SK-N-SH (cell line): Measurements from ENCODE around the gene COL23A1.

Experiments used
- CTCF ChIP-seq: fragments of 200-600 bp; sonication (generic); IDR thresholded peaks from 2 replicates; pipeline ENCODE4 v1.6.1; 2017; ENCODE audit warnings: antibody characterized with exemption, mild to moderate bottlenecking, moderate library complexity
- EP300 ChIP-seq, 2 experiments: IDR thresholded peaks; 2 replicates each; pipeline versions ENCODE4 v1.4.0 to v1.6.1; 2012; ENCODE audit warnings: borderline replicate concordance in 1 of 2, low read depth in 1 of 2, low read length in 1 of 2
- POLR2AphosphoS5 ChIP-seq: IDR thresholded peaks from 2 replicates; pipeline ENCODE4 v1.6.1; 2012; ENCODE audit warnings: low read depth, low read length
- RAD21 ChIP-seq: IDR thresholded peaks from 2 replicates; pipeline ENCODE4 v1.6.1; 2012; ENCODE audit warnings: mild to moderate bottlenecking, low read length
- RFX5 ChIP-seq: IDR thresholded peaks from 2 replicates; pipeline ENCODE4 v1.6.1; 2012; ENCODE audit warnings: mild to moderate bottlenecking, improper control_type of control experiment, low read length
- ZBTB33 ChIP-seq: IDR thresholded peaks from 2 replicates; pipeline ENCODE4 v1.4.0; 2012; ENCODE audit warnings: low read depth, borderline replicate concordance
- TF ChIP-seq, protein P1 (sequence below): IDR thresholded peaks from 2 replicates; pipeline ENCODE4 v1.6.1; 2012; ENCODE audit warnings: mild to moderate bottlenecking, low read depth, low read length, moderate library complexity

DNA sequence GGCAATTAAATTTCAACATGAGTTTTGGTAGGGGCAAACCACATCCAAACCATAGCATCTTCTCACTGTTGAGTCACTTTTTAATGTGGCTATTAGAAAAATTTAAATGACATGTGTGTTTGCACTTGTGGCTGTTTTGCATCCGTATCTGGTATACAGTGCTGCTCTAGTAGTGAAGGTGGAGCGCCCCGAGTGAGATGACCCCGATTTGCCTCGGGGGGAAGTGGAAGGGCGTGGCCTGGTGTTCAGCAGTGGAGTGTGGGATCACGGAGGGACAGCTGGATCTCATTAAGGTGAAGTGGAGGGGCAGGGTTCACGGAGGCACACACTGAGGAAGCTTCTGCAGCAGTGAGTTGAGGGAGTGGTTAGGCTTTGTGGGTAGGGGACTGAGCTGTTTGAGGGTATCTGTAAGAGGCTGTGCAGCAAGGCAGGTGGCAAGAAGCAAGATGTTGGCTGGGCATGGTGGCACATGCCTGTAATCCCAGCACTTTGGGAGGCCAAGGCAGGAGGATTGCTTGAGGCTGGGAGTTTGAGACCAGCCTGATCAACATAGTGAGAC is 396.9 kb downstream of the COL23A1 start:
- TF ChIP-seq POLR2AphosphoS5 (no peak), RAD21 (no peak), RFX5 (no peak), ZBTB33 (no peak), CTCF (no peak), EP300 (IDR thresholded peaks at IDR 0.05; ENCODE audit: borderline replicate concordance in 1 of 2, low read depth in 1 of 2, low read length in 1 of 2) (no peak)
- TF ChIP-seq, protein P1, sequence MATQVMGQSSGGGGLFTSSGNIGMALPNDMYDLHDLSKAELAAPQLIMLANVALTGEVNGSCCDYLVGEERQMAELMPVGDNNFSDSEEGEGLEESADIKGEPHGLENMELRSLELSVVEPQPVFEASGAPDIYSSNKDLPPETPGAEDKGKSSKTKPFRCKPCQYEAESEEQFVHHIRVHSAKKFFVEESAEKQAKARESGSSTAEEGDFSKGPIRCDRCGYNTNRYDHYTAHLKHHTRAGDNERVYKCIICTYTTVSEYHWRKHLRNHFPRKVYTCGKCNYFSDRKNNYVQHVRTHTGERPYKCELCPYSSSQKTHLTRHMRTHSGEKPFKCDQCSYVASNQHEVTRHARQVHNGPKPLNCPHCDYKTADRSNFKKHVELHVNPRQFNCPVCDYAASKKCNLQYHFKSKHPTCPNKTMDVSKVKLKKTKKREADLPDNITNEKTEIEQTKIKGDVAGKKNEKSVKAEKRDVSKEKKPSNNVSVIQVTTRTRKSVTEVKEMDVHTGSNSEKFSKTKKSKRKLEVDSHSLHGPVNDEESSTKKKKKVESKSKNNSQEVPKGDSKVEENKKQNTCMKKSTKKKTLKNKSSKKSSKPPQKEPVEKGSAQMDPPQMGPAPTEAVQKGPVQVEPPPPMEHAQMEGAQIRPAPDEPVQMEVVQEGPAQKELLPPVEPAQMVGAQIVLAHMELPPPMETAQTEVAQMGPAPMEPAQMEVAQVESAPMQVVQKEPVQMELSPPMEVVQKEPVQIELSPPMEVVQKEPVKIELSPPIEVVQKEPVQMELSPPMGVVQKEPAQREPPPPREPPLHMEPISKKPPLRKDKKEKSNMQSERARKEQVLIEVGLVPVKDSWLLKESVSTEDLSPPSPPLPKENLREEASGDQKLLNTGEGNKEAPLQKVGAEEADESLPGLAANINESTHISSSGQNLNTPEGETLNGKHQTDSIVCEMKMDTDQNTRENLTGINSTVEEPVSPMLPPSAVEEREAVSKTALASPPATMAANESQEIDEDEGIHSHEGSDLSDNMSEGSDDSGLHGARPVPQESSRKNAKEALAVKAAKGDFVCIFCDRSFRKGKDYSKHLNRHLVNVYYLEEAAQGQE, result no peak
